Hepatocyte (in vitro differentiated cells): ENCODE measurements around the gene GLCCI1.

Experiments used
- EZH2 ChIP-seq: fragments of 200-600 bp; sonication (generic); IDR thresholded peaks from 2 replicates; pipeline ENCODE4 v1.6.1; 2016; ENCODE audit warnings: antibody characterized with exemption, mild to moderate bottlenecking, borderline replicate concordance
- EZH2phosphoT487 ChIP-seq: fragments of 200-600 bp; sonication (generic); IDR thresholded peaks from one replicate; pipeline ENCODE4 v1.6.1; 2018; ENCODE audit warnings: antibody characterized with exemption, mild to moderate bottlenecking, low read depth, moderate library complexity; ENCODE audit not compliant: unreplicated experiment, severe bottlenecking
- TF ChIP-seq, protein P1 (sequence below): fragments of 200-600 bp; sonication (generic); IDR thresholded peaks from 2 replicates; pipeline ENCODE4 v1.5.1; 2016; ENCODE audit warnings: antibody characterized with exemption, mild to moderate bottlenecking; ENCODE audit not compliant: poor library complexity

DNA sequence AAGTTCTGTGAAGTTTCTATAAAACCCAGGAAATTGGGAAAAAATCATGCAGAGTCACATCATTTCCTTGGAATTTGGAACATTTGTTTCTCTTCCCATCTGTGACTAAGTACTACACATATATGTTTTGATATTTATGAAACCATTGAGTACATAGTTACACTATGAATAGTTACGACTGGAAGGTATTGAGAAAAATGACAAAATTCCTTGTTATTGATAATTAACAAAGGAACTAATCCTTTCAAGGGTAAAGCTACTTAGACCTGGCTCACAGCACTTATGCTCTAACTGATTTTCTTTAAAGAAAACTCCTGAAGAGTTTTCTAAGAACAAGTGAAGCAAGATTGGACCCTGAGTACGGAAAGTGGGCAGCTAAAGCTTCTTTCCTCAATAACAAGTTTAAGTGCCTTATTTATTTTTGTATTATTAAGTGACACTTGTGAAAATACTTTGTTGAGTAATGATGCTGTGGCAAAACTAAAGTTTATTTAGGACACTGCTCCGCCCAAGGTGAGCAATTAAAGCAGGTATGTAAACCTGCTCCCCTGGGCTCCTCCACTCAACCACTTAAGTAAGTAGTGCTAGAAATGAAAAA is 12.0 kb upstream of the GLCCI1 start:
- TF ChIP-seq, protein P1, sequence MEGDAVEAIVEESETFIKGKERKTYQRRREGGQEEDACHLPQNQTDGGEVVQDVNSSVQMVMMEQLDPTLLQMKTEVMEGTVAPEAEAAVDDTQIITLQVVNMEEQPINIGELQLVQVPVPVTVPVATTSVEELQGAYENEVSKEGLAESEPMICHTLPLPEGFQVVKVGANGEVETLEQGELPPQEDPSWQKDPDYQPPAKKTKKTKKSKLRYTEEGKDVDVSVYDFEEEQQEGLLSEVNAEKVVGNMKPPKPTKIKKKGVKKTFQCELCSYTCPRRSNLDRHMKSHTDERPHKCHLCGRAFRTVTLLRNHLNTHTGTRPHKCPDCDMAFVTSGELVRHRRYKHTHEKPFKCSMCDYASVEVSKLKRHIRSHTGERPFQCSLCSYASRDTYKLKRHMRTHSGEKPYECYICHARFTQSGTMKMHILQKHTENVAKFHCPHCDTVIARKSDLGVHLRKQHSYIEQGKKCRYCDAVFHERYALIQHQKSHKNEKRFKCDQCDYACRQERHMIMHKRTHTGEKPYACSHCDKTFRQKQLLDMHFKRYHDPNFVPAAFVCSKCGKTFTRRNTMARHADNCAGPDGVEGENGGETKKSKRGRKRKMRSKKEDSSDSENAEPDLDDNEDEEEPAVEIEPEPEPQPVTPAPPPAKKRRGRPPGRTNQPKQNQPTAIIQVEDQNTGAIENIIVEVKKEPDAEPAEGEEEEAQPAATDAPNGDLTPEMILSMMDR: no peak
- TF ChIP-seq EZH2: no peak
- TF ChIP-seq EZH2phosphoT487: no peak
